HEK293 (cell line): ENCODE results near the gene RNF227.
A peak's percentile ranks its signal among the peaks of the same experiment; 100 is the strongest.

ENCODE experiments used
- CTCF ChIA-PET: fragments of 350-600 bp; formaldehyde crosslinking; extraction: SDS; loops from one replicate; lab custom pipeline; 2021; ENCODE audit warnings: antibody characterized with exemption; lab: Yijun Ruan, JAX
- POLR2A ChIA-PET: fragments of 300-600 bp; formaldehyde crosslinking; extraction: SDS; loops from one replicate; lab custom pipeline; 2020; ENCODE audit warnings: antibody characterized with exemption, inconsistent platforms; lab: Yijun Ruan, JAX
- H3K27ac ChIP-seq: fragments of 200-500 bp; sonication (Bioruptor generic); 2 replicates; pipeline ENCODE4 v1.5.1; 2014; ENCODE audit warnings: low read depth, low read length, control low read depth, inconsistent platforms; ENCODE audit errors: extremely low read depth
- H3K36me3 ChIP-seq, 2 experiments: fragments of 200-500 bp in 1 of 2; sonication (Bioruptor generic) in 1 of 2; 1 replicate in 1 of 2; 2 replicates in 1 of 2; pipeline ENCODE4 v1.5.1; 2014 to 2017; ENCODE audit warnings: inconsistent platforms in 2 of 2, low read length in 2 of 2; ENCODE audit not compliant: control insufficient read depth in 2 of 2, insufficient read depth in 1 of 2
- H3K4me1 ChIP-seq: fragments of 200-500 bp; sonication (Bioruptor generic); 2 replicates; pipeline ENCODE4 v1.5.1; 2014; ENCODE audit warnings: mild to moderate bottlenecking, low read length, inconsistent platforms; ENCODE audit not compliant: control insufficient read depth, insufficient read depth
- H3K4me3 ChIP-seq: 2 replicates; pipeline ENCODE4 v1.5.1; 2011; ENCODE audit warnings: low read depth, mild to moderate bottlenecking, control low read depth, low read length, moderate library complexity
- H3K9me3 ChIP-seq: fragments of 200-500 bp; sonication (Bioruptor generic); 2 replicates; pipeline ENCODE4 v1.5.1; 2014; ENCODE audit warnings: low read depth, low read length, inconsistent platforms; ENCODE audit not compliant: control insufficient read depth, insufficient read depth
- BCL6B ChIP-seq: fragments of 450-650 bp; formaldehyde crosslinking; IDR thresholded peaks from 2 replicates; pipeline ENCODE4 v1.5.1; 2017; ENCODE audit warnings: missing biosample characterization, missing genetic modification characterization
- GLI2 ChIP-seq: fragments of 450-650 bp; formaldehyde crosslinking; IDR thresholded peaks from 2 replicates; pipeline ENCODE4; 2017; ENCODE audit warnings: missing biosample characterization, missing genetic modification characterization, low read depth, borderline replicate concordance
- GLI4 ChIP-seq: fragments of 450-650 bp; formaldehyde crosslinking; IDR thresholded peaks from 2 replicates; pipeline ENCODE4 v1.5.1; 2016; ENCODE audit warnings: missing biosample characterization, missing genetic modification characterization
- KLF10 ChIP-seq: fragments of 450-650 bp; IDR thresholded peaks from 2 replicates; pipeline ENCODE4 v1.5.1; 2018; ENCODE audit warnings: missing biosample characterization, mild to moderate bottlenecking, missing genetic modification characterization
- PRDM6 ChIP-seq: fragments of 450-650 bp; formaldehyde crosslinking; IDR thresholded peaks from 2 replicates; pipeline ENCODE4 v1.5.1; 2017; ENCODE audit warnings: missing biosample characterization, missing genetic modification characterization
- ZBTB11 ChIP-seq: fragments of 450-650 bp; formaldehyde crosslinking; conservative IDR thresholded peaks from 2 replicates; pipeline ENCODE4 v1.5.1; 2016; ENCODE audit warnings: low read depth, missing biosample characterization, missing genetic modification characterization
- ZFHX2 ChIP-seq: fragments of 450-650 bp; formaldehyde crosslinking; conservative IDR thresholded peaks from 2 replicates; pipeline ENCODE4 v1.5.1; 2016; ENCODE audit warnings: missing biosample characterization, missing genetic modification characterization
- ZFP69B ChIP-seq: fragments of 450-650 bp; formaldehyde crosslinking; IDR thresholded peaks from 2 replicates; pipeline ENCODE4 v1.5.1; 2016; ENCODE audit warnings: missing biosample characterization, missing genetic modification characterization
- ZNF10 ChIP-seq: fragments of 450-650 bp; formaldehyde crosslinking; IDR thresholded peaks from 2 replicates; pipeline ENCODE4 v1.5.1; 2017; ENCODE audit warnings: missing biosample characterization, missing genetic modification characterization
- ZNF146 ChIP-seq: fragments of 450-650 bp; formaldehyde crosslinking; IDR thresholded peaks from 2 replicates; pipeline ENCODE4 v1.5.1; 2016; ENCODE audit warnings: missing biosample characterization, missing genetic modification characterization
- ZNF174 ChIP-seq: fragments of 450-650 bp; formaldehyde crosslinking; IDR thresholded peaks from 2 replicates; pipeline ENCODE4 v1.5.0; 2017; ENCODE audit warnings: missing biosample characterization, mild to moderate bottlenecking, missing genetic modification characterization
- ZNF223 ChIP-seq: fragments of 450-650 bp; formaldehyde crosslinking; IDR thresholded peaks from 2 replicates; pipeline ENCODE4 v1.5.1; 2016; ENCODE audit warnings: missing biosample characterization, missing genetic modification characterization
- ZNF266 ChIP-seq: fragments of 450-650 bp; formaldehyde crosslinking; IDR thresholded peaks from 2 replicates; pipeline ENCODE4 v1.5.1; 2016; ENCODE audit warnings: missing biosample characterization, missing genetic modification characterization, low read depth
- ZNF335 ChIP-seq: fragments of 450-650 bp; formaldehyde crosslinking; conservative IDR thresholded peaks from 2 replicates; pipeline ENCODE4 v1.5.1; 2016; ENCODE audit warnings: missing biosample characterization, missing genetic modification characterization
- ZNF529 ChIP-seq: fragments of 450-650 bp; formaldehyde crosslinking; IDR thresholded peaks from 2 replicates; pipeline ENCODE4 v1.5.1; 2017; ENCODE audit warnings: missing genetic modification characterization, missing biosample characterization; ENCODE audit not compliant: insufficient replicate concordance
- ZNF530 ChIP-seq: fragments of 450-650 bp; formaldehyde crosslinking; IDR thresholded peaks from 2 replicates; pipeline ENCODE4 v1.5.1; 2016; ENCODE audit warnings: low read depth, missing biosample characterization, missing genetic modification characterization
- TF ChIP-seq, protein P1 (sequence below): sonication (generic); formaldehyde crosslinking; IDR thresholded peaks from 2 replicates; pipeline ENCODE4 v1.8.1; 2022; ENCODE audit warnings: mild to moderate bottlenecking, moderate library complexity, missing genetic modification reagents
- TF ChIP-seq, protein P2 (sequence below): fragments of 450-650 bp; formaldehyde crosslinking; IDR thresholded peaks from 2 replicates; pipeline ENCODE4 v1.5.1; 2016; ENCODE audit warnings: missing biosample characterization, missing genetic modification characterization, low read depth

RNF227 gene

GRCh38 chr17:7878234-7878633, 37.9 kb downstream of the RNF227 start:
- TF ChIP-seq ZNF10 (tag by site-specific recombination) (no peak), GLI2 (tag by site-specific recombination) (no peak), ZNF529 (tag by site-specific recombination) (no peak), ZFP69B (tag by site-specific recombination) (no peak), GLI4 (tag by site-specific recombination) (no peak), BCL6B (tag by site-specific recombination) (no peak), ZNF530 (tag by site-specific recombination) (no peak), ZFHX2 (tag by site-specific recombination) (no peak), KLF10 (no peak), ZBTB11 (tag by site-specific recombination) (no peak)
- TF ChIP-seq, protein P1, sequence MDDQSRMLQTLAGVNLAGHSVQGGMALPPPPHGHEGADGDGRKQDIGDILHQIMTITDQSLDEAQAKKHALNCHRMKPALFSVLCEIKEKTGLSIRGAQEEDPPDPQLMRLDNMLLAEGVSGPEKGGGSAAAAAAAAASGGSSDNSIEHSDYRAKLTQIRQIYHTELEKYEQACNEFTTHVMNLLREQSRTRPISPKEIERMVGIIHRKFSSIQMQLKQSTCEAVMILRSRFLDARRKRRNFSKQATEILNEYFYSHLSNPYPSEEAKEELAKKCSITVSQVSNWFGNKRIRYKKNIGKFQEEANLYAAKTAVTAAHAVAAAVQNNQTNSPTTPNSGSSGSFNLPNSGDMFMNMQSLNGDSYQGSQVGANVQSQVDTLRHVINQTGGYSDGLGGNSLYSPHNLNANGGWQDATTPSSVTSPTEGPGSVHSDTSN: no peak
- Histone ChIP-seq H3K4me1 (no peaks in the 10 kb centered on the region), H3K27ac (no peak overlapping the region), H3K4me3 (no peak overlapping the region), H3K9me3 (no peaks in the 10 kb centered on the region), H3K36me3 (peaks cover 55 to 80% of the 10 kb centered on the region in 2 experiments)
- POLR2A ChIA-PET: interaction anchor here (0.9 kb wide), 1 partner anchor 10 kb away, joined by 3 read pairs; no protein-coding TSS in a partner anchor
- CTCF ChIA-PET: interaction anchor here (0.7 to 0.8 kb wide), 2 partner anchors 13 to 16 kb away, joined by 4 to 5 read pairs; no protein-coding TSS in a partner anchor

- Histone ChIP-seq H3K36me3 (peaks cover 56 to 75% of the 10 kb centered on the region in 2 experiments), H3K4me1 (no peaks in the 10 kb centered on the region), H3K27ac (no peak overlapping the region), H3K9me3 (no peaks in the 10 kb centered on the region), H3K4me3 (no peak overlapping the region)
- POLR2A ChIA-PET: no interaction called here
- CTCF ChIA-PET: interaction anchor here (0.6 to 2.7 kb wide), 4 partner anchors 22 to 133 kb away, joined by 3 to 9 read pairs (median 4); no protein-coding TSS in a partner anchor
- peak; percentile 84 for TF ChIP-seq ZNF10 (tag by site-specific recombination)
- no peak for TF ChIP-seq ZNF266
- TF ChIP-seq ZNF335: no peak
- TF ChIP-seq, protein P2, sequence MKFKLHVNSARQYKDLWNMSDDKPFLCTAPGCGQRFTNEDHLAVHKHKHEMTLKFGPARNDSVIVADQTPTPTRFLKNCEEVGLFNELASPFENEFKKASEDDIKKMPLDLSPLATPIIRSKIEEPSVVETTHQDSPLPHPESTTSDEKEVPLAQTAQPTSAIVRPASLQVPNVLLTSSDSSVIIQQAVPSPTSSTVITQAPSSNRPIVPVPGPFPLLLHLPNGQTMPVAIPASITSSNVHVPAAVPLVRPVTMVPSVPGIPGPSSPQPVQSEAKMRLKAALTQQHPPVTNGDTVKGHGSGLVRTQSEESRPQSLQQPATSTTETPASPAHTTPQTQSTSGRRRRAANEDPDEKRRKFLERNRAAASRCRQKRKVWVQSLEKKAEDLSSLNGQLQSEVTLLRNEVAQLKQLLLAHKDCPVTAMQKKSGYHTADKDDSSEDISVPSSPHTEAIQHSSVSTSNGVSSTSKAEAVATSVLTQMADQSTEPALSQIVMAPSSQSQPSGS (tag by site-specific recombination): no peak
- TF ChIP-seq ZNF174: no peak
- peak; percentile 95 for TF ChIP-seq ZNF146 (tag by site-specific recombination)
- TF ChIP-seq PRDM6: no peak
- no peak for TF ChIP-seq ZNF223 (tag by site-specific recombination)
Measured at GRCh38 chr17:7875804-7876370, 40.2 kb downstream of the RNF227 start.
